SU-DHL-6 (cell line): Measurements from ENCODE around the gene C2orf42.
"Not testable (repeated sequence)": the region's sequence is repeated elsewhere in the genome, so short reads cannot be mapped to it uniquely, and the experiment has no call there.

Source experiments
- H2AFZ ChIP-seq: fragments of 200-600 bp; sonication (generic); 2 replicates; pipeline ENCODE4 v1.6.1; 2014; ENCODE audit warnings: low read depth, mild to moderate bottlenecking, moderate library complexity, mixed read lengths, antibody characterized with exemption, low read length; ENCODE audit not compliant: severe bottlenecking
- H3F3A ChIP-seq: fragments of 200-600 bp; shearing (Covaris generic); 2 replicates; pipeline ENCODE4 v1.6.0; 2016; ENCODE audit warnings: antibody characterized with exemption, mild to moderate bottlenecking; ENCODE audit not compliant: insufficient read depth
- H3K27ac ChIP-seq: fragments of 200-600 bp; sonication (generic); 2 replicates; pipeline ENCODE4 v1.5.1; 2016; ENCODE audit warnings: low read depth, mild to moderate bottlenecking, low read length, moderate library complexity, mixed read lengths
- H3K27me3 ChIP-seq: fragments of 200-600 bp; sonication (generic), shearing (Covaris generic); 2 replicates; pipeline ENCODE4 v1.6.0; 2014; ENCODE audit warnings: mild to moderate bottlenecking, low read length
- H3K36me3 ChIP-seq: fragments of 200-600 bp; sonication (generic); 2 replicates; pipeline ENCODE4 v1.6.1; 2014; ENCODE audit warnings: mild to moderate bottlenecking, low read length, mixed read lengths
- H3K4me2 ChIP-seq: fragments of 300-600, 200-600 bp; shearing (Covaris generic), sonication (generic); 2 replicates; pipeline ENCODE4 v1.6.0; 2014; ENCODE audit warnings: low read length, low read depth, mild to moderate bottlenecking; ENCODE audit not compliant: poor library complexity, severe bottlenecking
- H3K4me3 ChIP-seq: fragments of 200-600 bp; sonication (generic); 2 replicates; pipeline ENCODE4 v1.5.1; 2014; ENCODE audit warnings: antibody characterized with exemption, low read length, mild to moderate bottlenecking, mixed read lengths; ENCODE audit not compliant: insufficient read depth, poor library complexity, severe bottlenecking
- H3K79me2 ChIP-seq: fragments of 200-600 bp; sonication (generic); 2 replicates; pipeline ENCODE4 v1.6.1; 2014; ENCODE audit warnings: mild to moderate bottlenecking, low read length, moderate library complexity; ENCODE audit not compliant: insufficient read depth
- H3K9ac ChIP-seq: fragments of 200-600 bp; sonication (generic); 2 replicates; pipeline ENCODE4 v1.7.0; 2014; ENCODE audit warnings: mild to moderate bottlenecking, low read length
- H3K9me2 ChIP-seq: fragments of 200-600 bp; sonication (generic); replicated peaks from 2 replicates; pipeline ENCODE4 v1.6.1; 2014; ENCODE audit warnings: low read length; ENCODE audit not compliant: insufficient read depth
- H3K9me3 ChIP-seq: fragments of 200-600 bp; sonication (generic); 2 replicates; pipeline ENCODE4 v1.6.1; 2014; ENCODE audit warnings: low read length, mixed read lengths; ENCODE audit not compliant: insufficient read depth
- H4K20me1 ChIP-seq: fragments of 200-600 bp; sonication (generic); 2 replicates; pipeline ENCODE4 v1.6.1; 2014; ENCODE audit warnings: low read depth, mild to moderate bottlenecking, antibody characterized with exemption, low read length, moderate library complexity, mixed read lengths
- EZH2phosphoT487 ChIP-seq: fragments of 200-600 bp; sonication (generic), shearing (Covaris generic); conservative IDR thresholded peaks from 2 replicates; pipeline ENCODE4 v1.6.1; 2018; ENCODE audit warnings: mild to moderate bottlenecking, antibody characterized with exemption, low read length, moderate library complexity, mixed read lengths
- TF ChIP-seq, protein P1 (sequence below): fragments of 200-600 bp; sonication (generic); IDR thresholded peaks from one replicate; pipeline ENCODE4 v1.5.1; 2017; ENCODE audit warnings: antibody characterized with exemption, mild to moderate bottlenecking, low read length, moderate library complexity; ENCODE audit not compliant: insufficient read depth, poor library complexity, severe bottlenecking

C2orf42 gene

DNA sequence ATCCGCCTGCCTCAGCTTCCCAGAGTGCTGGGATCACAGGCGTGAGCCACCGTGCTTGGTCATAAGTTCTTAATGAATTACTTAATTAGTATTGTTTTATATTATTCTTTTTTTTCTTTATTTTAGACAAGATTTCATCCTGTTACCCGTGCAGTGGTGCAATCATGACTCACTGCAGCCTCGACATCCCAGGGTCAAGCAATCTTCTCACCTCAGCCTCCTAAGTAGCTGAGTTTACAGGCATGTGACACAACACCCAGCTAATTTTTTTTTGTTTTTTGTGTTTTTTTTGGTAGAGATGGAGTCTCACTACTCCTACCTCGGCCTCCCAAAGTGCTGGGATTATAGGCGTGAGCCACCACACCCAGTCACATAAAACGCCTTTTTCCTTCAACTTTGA is 17.3 kb downstream of the C2orf42 start:
- TF ChIP-seq, protein P1, sequence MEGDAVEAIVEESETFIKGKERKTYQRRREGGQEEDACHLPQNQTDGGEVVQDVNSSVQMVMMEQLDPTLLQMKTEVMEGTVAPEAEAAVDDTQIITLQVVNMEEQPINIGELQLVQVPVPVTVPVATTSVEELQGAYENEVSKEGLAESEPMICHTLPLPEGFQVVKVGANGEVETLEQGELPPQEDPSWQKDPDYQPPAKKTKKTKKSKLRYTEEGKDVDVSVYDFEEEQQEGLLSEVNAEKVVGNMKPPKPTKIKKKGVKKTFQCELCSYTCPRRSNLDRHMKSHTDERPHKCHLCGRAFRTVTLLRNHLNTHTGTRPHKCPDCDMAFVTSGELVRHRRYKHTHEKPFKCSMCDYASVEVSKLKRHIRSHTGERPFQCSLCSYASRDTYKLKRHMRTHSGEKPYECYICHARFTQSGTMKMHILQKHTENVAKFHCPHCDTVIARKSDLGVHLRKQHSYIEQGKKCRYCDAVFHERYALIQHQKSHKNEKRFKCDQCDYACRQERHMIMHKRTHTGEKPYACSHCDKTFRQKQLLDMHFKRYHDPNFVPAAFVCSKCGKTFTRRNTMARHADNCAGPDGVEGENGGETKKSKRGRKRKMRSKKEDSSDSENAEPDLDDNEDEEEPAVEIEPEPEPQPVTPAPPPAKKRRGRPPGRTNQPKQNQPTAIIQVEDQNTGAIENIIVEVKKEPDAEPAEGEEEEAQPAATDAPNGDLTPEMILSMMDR, result no peak
- TF ChIP-seq EZH2phosphoT487, result no peak
- Histone ChIP-seq H2AFZ (no peak overlapping the region), H3F3A (no peaks in the 10 kb centered on the region; the same call in 1 of the 2 replicates), H3K9me2 (no peaks in the 10 kb centered on the region), H3K9me3 (no peaks in the 10 kb centered on the region), H3K79me2 (no peaks in the 10 kb centered on the region), H3K27ac (no peak overlapping the region), H3K27me3 (no peaks in the 10 kb centered on the region), H3K9ac (no peak overlapping the region), H3K4me2 (no peak overlapping the region), H4K20me1 (no peaks in the 10 kb centered on the region), H3K4me3 (no peak overlapping the region), H3K36me3 (peaks cover 11% of the 10 kb centered on the region; the same call in 1 of the 2 replicates)

DNA sequence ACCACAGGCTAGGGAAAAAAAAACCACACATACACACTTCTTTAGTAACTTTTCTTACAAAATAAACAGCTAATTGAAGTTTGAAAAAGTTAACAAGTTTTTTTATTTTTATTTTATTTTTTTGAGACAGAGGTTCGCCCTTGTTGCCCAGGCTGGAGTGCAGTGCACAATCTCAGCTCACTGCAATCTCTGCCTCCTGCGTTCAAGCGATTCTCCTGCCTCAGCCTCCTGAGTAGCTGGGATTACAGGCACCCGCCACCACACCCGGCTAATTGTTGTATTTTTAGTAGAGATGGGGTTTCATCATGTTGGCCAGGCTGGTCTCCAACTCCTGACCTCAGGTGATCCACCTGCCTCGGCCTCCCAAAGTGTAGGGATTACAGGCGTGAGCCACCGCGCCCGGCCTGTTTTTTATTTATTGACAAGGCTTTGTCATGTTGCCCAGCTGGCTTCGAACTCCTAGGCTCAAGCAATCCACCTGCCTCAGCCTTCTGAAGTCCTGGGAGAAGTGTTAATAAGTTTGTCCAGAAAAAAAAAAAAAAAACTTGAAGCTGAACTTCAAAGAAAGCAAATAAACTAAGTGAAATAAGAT is 21.1 kb downstream of the C2orf42 start:
- H3K9ac ChIP-seq, H3K36me3 ChIP-seq, H3K79me2 ChIP-seq, H3K4me3 ChIP-seq, H2AFZ ChIP-seq, H3K27ac ChIP-seq, H3K27me3 ChIP-seq, H3K9me2 ChIP-seq, H3K9me3 ChIP-seq, H4K20me1 ChIP-seq, H3F3A ChIP-seq, H3K4me2 ChIP-seq: not testable (repeated sequence)

DNA sequence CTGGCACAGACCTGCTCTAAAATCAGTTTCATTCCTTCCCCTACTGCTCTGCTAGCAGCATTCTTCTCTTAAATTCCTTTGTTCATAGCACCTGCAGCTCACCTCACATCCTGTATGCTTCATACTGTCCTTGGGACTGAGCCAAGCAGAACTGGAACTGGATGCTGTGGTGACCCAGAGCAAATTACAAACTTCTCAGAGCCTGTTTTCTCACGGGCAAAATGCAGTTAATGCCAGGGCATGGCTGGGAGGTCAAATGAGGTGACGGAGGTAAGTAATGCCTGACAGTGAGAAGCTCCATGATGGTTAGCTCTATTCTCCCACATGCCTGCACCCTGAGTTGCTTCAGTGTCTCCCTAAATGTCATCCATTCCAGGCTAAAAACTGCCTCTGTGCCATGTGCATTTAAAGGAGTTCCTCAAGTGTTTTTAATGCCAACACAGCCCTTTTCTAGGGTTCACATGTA is 29.7 kb downstream of the C2orf42 start:
- Histone ChIP-seq H2AFZ (no peak overlapping the region), H3K9ac (no peak overlapping the region), H4K20me1 (no peaks in the 10 kb centered on the region), H3K9me3 (no peaks in the 10 kb centered on the region), H3K36me3 (peaks cover 7% of the 10 kb centered on the region; the same call in 1 of the 2 replicates), H3K79me2 (no peaks in the 10 kb centered on the region), H3K27me3 (no peaks in the 10 kb centered on the region), H3F3A (peaks cover 5% of the 10 kb centered on the region; the same call in 1 of the 2 replicates), H3K4me2 (no peak overlapping the region), H3K27ac (no peak overlapping the region), H3K9me2 (no peaks in the 10 kb centered on the region), H3K4me3 (no peak overlapping the region)
- TF ChIP-seq EZH2phosphoT487, result no peak
- TF ChIP-seq, protein P1, result no peak

DNA sequence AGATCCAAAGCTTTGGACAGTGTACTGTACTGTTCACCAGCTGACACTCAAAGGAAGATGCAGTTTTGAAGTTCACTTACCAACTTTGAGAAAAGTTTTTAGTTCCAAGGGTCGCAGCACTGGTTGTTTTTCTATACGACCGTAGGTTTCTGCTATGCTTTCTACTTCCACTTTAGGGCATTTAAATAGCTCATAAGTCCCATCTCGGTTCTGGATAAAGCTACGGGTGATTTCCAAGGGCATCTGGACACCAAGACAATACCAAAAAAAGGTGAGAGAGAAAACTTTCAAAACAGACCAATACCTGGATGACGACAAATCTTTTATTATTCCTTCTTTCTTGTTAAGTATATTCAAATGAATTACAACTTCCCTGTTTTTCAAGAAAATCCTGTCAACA is 30.3 kb downstream of the C2orf42 start:
- Histone ChIP-seq H3K9ac (no peak overlapping the region), H3K36me3 (peaks cover 7% of the 10 kb centered on the region; the same call in 1 of the 2 replicates), H4K20me1 (no peaks in the 10 kb centered on the region), H3K9me2 (no peaks in the 10 kb centered on the region), H3F3A (peaks cover 5% of the 10 kb centered on the region; the same call in 1 of the 2 replicates), H2AFZ (no peak overlapping the region), H3K79me2 (no peaks in the 10 kb centered on the region), H3K4me2 (no peak overlapping the region), H3K27me3 (no peaks in the 10 kb centered on the region), H3K27ac (no peak overlapping the region), H3K4me3 (no peak overlapping the region), H3K9me3 (no peaks in the 10 kb centered on the region)
- TF ChIP-seq, protein P1, result no peak
- no peak for TF ChIP-seq EZH2phosphoT487

DNA sequence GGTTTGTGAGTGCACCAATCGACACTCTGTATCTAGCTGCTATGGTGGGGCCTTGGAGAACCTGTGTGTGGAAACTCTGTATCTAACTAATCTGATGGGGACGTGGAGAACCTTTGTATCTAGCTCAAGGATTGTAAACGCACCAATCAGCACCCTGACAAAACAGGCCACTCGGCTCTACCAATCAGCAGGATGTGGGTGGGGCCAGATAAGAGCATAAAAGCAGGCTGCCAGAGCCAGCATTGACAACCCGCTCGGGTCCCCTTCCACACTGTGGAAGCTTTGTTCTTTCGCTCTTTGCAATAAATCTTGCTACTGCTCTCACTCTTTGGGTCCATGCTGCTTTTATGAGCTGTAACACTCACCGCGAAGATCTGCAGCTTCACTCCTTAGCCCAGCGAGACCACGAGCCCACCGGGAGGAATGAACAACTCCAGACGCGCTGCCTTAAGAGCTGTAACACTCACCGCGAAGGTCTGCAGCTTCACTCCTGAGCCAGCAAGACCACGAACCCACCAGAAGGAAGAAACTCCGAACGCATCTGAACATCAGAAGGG is 41.6 kb downstream of the C2orf42 start:
- not testable (repeated sequence) for H3K79me2 ChIP-seq, H4K20me1 ChIP-seq, H3K4me2 ChIP-seq, H3K27ac ChIP-seq, H3K9ac ChIP-seq, H3K4me3 ChIP-seq, H3K9me2 ChIP-seq, H3F3A ChIP-seq, H3K9me3 ChIP-seq, H2AFZ ChIP-seq, H3K27me3 ChIP-seq, H3K36me3 ChIP-seq
